ENCODE results near the gene UCHL1.

DNA sequence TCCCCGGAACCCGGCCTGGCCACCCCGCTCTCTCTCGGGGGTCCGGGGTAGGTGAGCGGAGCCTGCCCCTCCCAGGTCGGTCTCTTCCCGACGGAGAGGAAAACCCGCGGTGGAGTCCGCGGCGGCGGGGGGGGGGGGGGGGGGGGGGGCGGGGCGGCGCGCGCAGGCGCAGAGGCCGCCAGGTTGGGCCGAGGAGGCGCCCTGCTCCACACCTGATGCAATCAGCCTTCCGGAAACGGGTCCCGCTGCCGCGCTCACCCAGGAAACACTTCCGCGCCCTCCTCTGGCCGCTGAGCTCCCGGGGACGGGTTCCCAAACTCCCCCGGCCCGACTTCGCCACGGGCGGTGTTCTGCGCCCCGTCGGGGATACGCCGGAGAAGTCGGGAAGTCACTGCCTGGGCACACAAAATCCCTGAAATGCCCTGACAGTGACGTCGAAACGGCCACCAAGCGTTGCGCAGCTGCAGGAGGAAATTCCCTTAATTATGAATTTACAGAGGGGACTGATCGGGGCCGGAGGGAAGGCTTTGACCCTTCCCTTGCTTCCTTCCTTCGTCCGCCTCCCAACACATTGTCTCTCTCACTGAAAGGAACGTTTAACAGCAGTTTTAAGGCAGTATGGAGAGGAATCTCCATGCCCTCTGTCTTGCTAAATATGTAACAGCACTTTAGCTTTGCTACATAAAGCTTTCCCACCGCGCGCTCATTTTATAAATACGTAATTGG lies 40.3 kb upstream of the UCHL1 start:
- no peak for TF ChIP-seq CTCF (IDR thresholded peaks at IDR 0.05; ENCODE audit: insufficient read depth, low read length)
- no peak for TF ChIP-seq REST (IDR thresholded peaks at IDR 0.05; ENCODE audit: insufficient replicate concordance, low read depth)

Data from HL-60 (cell line).